Measurements from ENCODE around the gene ATRN.

The ATRN gene

DNA sequence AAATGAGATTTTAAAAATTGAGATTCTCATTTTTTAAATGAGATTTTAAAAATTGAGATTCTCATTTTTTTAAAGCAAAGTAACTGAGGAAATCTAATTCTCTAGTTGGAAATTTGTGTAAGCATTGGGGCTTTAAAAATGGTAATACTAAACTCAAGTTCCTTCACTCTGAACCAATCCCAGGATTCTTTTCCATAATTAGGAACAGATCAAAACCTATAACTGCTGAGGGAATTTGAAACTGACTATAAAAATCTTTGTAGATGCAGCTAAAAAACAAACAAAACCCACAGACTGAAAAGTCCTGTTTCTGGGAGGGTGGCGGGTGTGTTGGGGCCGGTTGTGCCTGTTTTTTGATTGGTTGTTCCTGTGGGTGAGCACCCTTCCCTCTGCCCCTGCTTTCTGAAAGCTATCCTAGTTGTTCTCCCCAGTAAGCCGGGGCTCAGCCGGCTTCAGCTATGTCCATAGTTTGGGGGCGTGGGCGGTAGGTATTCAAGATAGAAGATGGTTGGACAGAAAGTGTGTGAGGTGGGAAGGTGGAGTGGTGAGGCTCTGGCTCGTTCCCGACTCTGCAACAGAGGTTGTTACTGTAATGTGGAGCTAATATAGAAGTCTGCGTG, 143.1 kb downstream of the ATRN start:
- peaks cover 13% of the 10 kb centered on the region for H3K4me1 ChIP-seq (ENCODE audit: control insufficient read depth, insufficient read depth, low read length)
- ChIA-PET POLR2A (no interaction called here), CTCF (interaction anchor here (1.3 kb wide), 1 partner anchor 63 kb away, joined by 3 read pairs; no protein-coding TSS in a partner anchor)
- H3K27ac ChIP-seq (ENCODE audit: extremely low read depth, low read depth, low read length), result no peak overlapping the region
- H3K9me3 ChIP-seq (ENCODE audit: control insufficient read depth, insufficient read depth, low read depth, low read length), result no peaks in the 10 kb centered on the region
- no peak overlapping the region for H3K4me3 ChIP-seq (ENCODE audit: low read depth, low read length)
- H3K36me3 ChIP-seq (ENCODE audit: control insufficient read depth in 2 of 2, insufficient read depth in 1 of 2, low read length in 2 of 2), result no peaks in the 10 kb centered on the region
- TF ChIP-seq ZNF146 (tag by site-specific recombination; IDR thresholded peaks at IDR 0.05), result no peak
- TF ChIP-seq KLF16 (tag by site-specific recombination; IDR thresholded peaks at IDR 0.05), result no peak
- no peak for TF ChIP-seq ZNF768 (tag by site-specific recombination; IDR thresholded peaks at IDR 0.05)
- no peak for TF ChIP-seq ZNF112 (tag by site-specific recombination; IDR thresholded peaks at IDR 0.05)
- TF ChIP-seq ZNF248 (tag by site-specific recombination; IDR thresholded peaks at IDR 0.05), result no peak
- TF ChIP-seq, protein P1, sequence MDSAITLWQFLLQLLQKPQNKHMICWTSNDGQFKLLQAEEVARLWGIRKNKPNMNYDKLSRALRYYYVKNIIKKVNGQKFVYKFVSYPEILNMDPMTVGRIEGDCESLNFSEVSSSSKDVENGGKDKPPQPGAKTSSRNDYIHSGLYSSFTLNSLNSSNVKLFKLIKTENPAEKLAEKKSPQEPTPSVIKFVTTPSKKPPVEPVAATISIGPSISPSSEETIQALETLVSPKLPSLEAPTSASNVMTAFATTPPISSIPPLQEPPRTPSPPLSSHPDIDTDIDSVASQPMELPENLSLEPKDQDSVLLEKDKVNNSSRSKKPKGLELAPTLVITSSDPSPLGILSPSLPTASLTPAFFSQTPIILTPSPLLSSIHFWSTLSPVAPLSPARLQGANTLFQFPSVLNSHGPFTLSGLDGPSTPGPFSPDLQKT (IDR thresholded peaks at IDR 0.05; ENCODE audit: borderline replicate concordance, low read depth, low read length), result no peak
- TF ChIP-seq, protein P2, sequence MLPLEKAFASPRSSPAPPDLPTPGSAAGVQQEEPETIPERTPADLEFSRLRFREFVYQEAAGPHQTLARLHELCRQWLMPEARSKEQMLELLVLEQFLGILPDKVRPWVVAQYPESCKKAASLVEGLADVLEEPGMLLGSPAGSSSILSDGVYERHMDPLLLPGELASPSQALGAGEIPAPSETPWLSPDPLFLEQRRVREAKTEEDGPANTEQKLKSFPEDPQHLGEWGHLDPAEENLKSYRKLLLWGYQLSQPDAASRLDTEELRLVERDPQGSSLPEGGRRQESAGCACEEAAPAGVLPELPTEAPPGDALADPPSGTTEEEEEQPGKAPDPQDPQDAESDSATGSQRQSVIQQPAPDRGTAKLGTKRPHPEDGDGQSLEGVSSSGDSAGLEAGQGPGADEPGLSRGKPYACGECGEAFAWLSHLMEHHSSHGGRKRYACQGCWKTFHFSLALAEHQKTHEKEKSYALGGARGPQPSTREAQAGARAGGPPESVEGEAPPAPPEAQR (tag by site-specific recombination; IDR thresholded peaks at IDR 0.05), result no peak
- no peak for TF ChIP-seq ZNF404 (tag by site-specific recombination; IDR thresholded peaks at IDR 0.05)
- TF ChIP-seq ZNF211 (tag by site-specific recombination; IDR thresholded peaks at IDR 0.05; ENCODE audit: low read depth), result no peak
- TF ChIP-seq SCRT1 (tag by site-specific recombination; IDR thresholded peaks at IDR 0.05; ENCODE audit: borderline replicate concordance), result no peak
- no peak for TF ChIP-seq MYNN (tag by site-specific recombination; IDR thresholded peaks at IDR 0.05; ENCODE audit: borderline replicate concordance)
- TF ChIP-seq ZNF701 (tag by site-specific recombination; IDR thresholded peaks at IDR 0.05), result no peak
- TF ChIP-seq ZNF311 (tag by site-specific recombination; IDR thresholded peaks at IDR 0.05; ENCODE audit: borderline replicate concordance), result no peak
- TF ChIP-seq ZNF558 (tag by site-specific recombination; IDR thresholded peaks at IDR 0.05), result no peak
- TF ChIP-seq EGR2 (tag by site-specific recombination; IDR thresholded peaks at IDR 0.05; ENCODE audit: low read depth), result peak; percentile 41; the same call in 1 of the 2 replicates
- TF ChIP-seq, protein P3, sequence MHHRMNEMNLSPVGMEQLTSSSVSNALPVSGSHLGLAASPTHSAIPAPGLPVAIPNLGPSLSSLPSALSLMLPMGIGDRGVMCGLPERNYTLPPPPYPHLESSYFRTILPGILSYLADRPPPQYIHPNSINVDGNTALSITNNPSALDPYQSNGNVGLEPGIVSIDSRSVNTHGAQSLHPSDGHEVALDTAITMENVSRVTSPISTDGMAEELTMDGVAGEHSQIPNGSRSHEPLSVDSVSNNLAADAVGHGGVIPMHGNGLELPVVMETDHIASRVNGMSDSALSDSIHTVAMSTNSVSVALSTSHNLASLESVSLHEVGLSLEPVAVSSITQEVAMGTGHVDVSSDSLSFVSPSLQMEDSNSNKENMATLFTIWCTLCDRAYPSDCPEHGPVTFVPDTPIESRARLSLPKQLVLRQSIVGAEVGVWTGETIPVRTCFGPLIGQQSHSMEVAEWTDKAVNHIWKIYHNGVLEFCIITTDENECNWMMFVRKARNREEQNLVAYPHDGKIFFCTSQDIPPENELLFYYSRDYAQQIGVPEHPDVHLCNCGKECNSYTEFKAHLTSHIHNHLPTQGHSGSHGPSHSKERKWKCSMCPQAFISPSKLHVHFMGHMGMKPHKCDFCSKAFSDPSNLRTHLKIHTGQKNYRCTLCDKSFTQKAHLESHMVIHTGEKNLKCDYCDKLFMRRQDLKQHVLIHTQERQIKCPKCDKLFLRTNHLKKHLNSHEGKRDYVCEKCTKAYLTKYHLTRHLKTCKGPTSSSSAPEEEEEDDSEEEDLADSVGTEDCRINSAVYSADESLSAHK (tag by site-specific recombination; IDR thresholded peaks at IDR 0.05), result 0 out of 2 replicates have a peak, but pooled peaks have one; percentile 33
- TF ChIP-seq, protein P4, sequence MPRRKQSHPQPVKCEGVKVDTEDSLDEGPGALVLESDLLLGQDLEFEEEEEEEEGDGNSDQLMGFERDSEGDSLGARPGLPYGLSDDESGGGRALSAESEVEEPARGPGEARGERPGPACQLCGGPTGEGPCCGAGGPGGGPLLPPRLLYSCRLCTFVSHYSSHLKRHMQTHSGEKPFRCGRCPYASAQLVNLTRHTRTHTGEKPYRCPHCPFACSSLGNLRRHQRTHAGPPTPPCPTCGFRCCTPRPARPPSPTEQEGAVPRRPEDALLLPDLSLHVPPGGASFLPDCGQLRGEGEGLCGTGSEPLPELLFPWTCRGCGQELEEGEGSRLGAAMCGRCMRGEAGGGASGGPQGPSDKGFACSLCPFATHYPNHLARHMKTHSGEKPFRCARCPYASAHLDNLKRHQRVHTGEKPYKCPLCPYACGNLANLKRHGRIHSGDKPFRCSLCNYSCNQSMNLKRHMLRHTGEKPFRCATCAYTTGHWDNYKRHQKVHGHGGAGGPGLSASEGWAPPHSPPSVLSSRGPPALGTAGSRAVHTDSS (tag by site-specific recombination; IDR thresholded peaks at IDR 0.05), result no peak
- TF ChIP-seq ZNF341 (tag by site-specific recombination; IDR thresholded peaks at IDR 0.05; ENCODE audit: low read depth), result peak; percentile 63
- TF ChIP-seq ZFHX2 (tag by site-specific recombination; conservative IDR thresholded peaks at IDR 0.05), result peak; percentile 48
- no peak for TF ChIP-seq ZNF596 (tag by site-specific recombination; IDR thresholded peaks at IDR 0.05)
- TF ChIP-seq, protein P5, sequence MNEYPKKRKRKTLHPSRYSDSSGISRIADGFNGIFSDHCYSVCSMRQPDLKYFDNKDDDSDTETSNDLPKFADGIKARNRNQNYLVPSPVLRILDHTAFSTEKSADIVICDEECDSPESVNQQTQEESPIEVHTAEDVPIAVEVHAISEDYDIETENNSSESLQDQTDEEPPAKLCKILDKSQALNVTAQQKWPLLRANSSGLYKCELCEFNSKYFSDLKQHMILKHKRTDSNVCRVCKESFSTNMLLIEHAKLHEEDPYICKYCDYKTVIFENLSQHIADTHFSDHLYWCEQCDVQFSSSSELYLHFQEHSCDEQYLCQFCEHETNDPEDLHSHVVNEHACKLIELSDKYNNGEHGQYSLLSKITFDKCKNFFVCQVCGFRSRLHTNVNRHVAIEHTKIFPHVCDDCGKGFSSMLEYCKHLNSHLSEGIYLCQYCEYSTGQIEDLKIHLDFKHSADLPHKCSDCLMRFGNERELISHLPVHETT (tag by site-specific recombination; IDR thresholded peaks at IDR 0.05), result no peak
- TF ChIP-seq ZNF621 (tag by site-specific recombination; IDR thresholded peaks at IDR 0.05), result no peak
- no peak for TF ChIP-seq ZNF660 (tag by site-specific recombination; IDR thresholded peaks at IDR 0.05)
- TF ChIP-seq OVOL3 (tag by site-specific recombination; IDR thresholded peaks at IDR 0.05), result no peak
- TF ChIP-seq, protein P6, sequence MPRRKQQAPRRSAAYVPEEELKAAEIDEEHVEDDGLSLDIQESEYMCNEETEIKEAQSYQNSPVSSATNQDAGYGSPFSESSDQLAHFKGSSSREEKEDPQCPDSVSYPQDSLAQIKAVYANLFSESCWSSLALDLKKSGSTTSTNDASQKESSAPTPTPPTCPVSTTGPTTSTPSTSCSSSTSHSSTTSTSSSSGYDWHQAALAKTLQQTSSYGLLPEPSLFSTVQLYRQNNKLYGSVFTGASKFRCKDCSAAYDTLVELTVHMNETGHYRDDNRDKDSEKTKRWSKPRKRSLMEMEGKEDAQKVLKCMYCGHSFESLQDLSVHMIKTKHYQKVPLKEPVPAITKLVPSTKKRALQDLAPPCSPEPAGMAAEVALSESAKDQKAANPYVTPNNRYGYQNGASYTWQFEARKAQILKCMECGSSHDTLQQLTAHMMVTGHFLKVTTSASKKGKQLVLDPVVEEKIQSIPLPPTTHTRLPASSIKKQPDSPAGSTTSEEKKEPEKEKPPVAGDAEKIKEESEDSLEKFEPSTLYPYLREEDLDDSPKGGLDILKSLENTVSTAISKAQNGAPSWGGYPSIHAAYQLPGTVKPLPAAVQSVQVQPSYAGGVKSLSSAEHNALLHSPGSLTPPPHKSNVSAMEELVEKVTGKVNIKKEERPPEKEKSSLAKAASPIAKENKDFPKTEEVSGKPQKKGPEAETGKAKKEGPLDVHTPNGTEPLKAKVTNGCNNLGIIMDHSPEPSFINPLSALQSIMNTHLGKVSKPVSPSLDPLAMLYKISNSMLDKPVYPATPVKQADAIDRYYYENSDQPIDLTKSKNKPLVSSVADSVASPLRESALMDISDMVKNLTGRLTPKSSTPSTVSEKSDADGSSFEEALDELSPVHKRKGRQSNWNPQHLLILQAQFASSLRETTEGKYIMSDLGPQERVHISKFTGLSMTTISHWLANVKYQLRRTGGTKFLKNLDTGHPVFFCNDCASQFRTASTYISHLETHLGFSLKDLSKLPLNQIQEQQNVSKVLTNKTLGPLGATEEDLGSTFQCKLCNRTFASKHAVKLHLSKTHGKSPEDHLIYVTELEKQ (tag by site-specific recombination; IDR thresholded peaks at IDR 0.05; ENCODE audit: borderline replicate concordance), result no peak
- TF ChIP-seq ZNF10 (tag by site-specific recombination; IDR thresholded peaks at IDR 0.05), result no peak
- TF ChIP-seq ZNF214 (tag by site-specific recombination; IDR thresholded peaks at IDR 0.05; ENCODE audit: borderline replicate concordance), result no peak
- no peak for TF ChIP-seq ZNF48 (tag by site-specific recombination; IDR thresholded peaks at IDR 0.05)
